Ovary (tissue), 1 donor: ENCODE data around the gene PJA1.

Experiments
- EP300 ChIP-seq: sonication (generic); formaldehyde crosslinking; IDR thresholded peaks from one replicate; pipeline ENCODE4 v1.6.1; 2017; ENCODE audit warnings: antibody characterized with exemption
- POLR2A ChIP-seq: fragments of 450-650 bp; IDR thresholded peaks from one replicate; pipeline ENCODE4 v1.6.1; 2017; ENCODE audit warnings: antibody characterized with exemption, mild to moderate bottlenecking, moderate library complexity

DNA sequence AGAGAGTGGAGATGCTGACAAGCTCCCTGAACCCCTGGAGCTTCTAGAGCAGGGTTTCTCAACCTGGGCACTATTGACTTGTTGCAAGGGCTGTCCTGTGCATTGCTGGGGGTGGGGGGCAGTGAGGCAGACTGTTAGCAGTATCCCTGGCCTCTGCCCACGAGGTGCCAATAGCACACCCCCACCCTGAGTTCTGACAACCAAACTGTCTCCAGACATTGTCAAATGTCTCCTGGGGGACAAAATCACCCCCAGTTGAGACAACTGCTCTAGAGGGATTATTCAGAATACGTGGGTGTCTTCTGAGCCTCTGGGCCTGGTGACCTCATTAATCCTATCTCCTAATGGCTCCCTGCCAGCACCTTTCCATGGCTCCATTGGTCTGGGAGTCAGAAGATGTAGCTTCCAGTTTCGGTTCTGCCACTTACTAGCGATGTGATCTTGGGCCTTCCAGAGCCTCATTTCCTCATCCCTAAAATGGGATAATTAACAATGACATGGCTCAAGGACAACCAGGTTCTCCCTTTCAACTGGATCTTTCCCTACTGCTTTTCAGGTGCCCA, 17.6 kb upstream of the PJA1 start:
- no peak for TF ChIP-seq EP300
- TF ChIP-seq POLR2A = no peak
